GM21367 (cell line): ENCODE results near the gene PDE6A.

Source experiments
- ATAC-seq: cut with Tn5 transposase; IDR thresholded peaks from one replicate; pipeline ENCODE4 v1.9.1; 2021; ENCODE audit not compliant: unreplicated experiment

The PDE6A gene

GRCh38 chr5:149930749-149931574 is 13.6 kb downstream of the PDE6A start:
- ATAC-seq = no peak

- ATAC-seq = no peak
These were observed 14.4 kb downstream of the PDE6A start for GRCh38 chr5:149930043-149930748.

- ATAC-seq = no peak
These were observed 20.1 kb downstream of the PDE6A start for GRCh38 chr5:149924486-149924885.

- no peak for ATAC-seq
These were observed 21.6 kb downstream of the PDE6A start for GRCh38 chr5:149922950-149923349.

- ATAC-seq = no peak
These were observed 23.0 kb downstream of the PDE6A start for GRCh38 chr5:149921597-149921996.

- no peak for ATAC-seq
These were observed 27.4 kb downstream of the PDE6A start for GRCh38 chr5:149917073-149917676.

GRCh38 chr5:149916334-149917072 is 28.1 kb downstream of the PDE6A start:
- no peak for ATAC-seq

GRCh38 chr5:149915392-149916260 is 29.0 kb downstream of the PDE6A start:
- no peak for ATAC-seq

GRCh38 chr5:149913436-149914419 is 30.9 kb downstream of the PDE6A start:
- no peak for ATAC-seq

- no peak for ATAC-seq
These were observed 32.2 kb downstream of the PDE6A start for GRCh38 chr5:149912226-149912871.

- ATAC-seq = no peak
These were observed 33.6 kb downstream of the PDE6A start for GRCh38 chr5:149911031-149911430.

GRCh38 chr5:149907828-149908227 is 36.8 kb downstream of the PDE6A start:
- no peak for ATAC-seq

- ATAC-seq = no peak
These were observed 39.6 kb downstream of the PDE6A start for GRCh38 chr5:149904977-149905376.

GRCh38 chr5:149904293-149904886 is 40.2 kb downstream of the PDE6A start:
- ATAC-seq = no peak

GRCh38 chr5:149903404-149903803 is 41.2 kb downstream of the PDE6A start:
- no peak for ATAC-seq

- ATAC-seq = no peak
These were observed 42.4 kb downstream of the PDE6A start for GRCh38 chr5:149902177-149902576.

- ATAC-seq = no peak
These were observed 43.1 kb downstream of the PDE6A start for GRCh38 chr5:149901511-149901910.

- ATAC-seq = no peak
These were observed 44.2 kb downstream of the PDE6A start for GRCh38 chr5:149900390-149900789.
